GM21576 (cell line): Measurements from ENCODE around the gene CAMK2D.
A peak's percentile ranks its signal among the peaks of the same experiment; 100 is the strongest.

Source experiments
- ATAC-seq: cut with Tn5 transposase; IDR thresholded peaks from one replicate; pipeline ENCODE4 v1.9.1; 2021; ENCODE audit warnings: mild to moderate bottlenecking, moderate library complexity; ENCODE audit not compliant: unreplicated experiment

Gene CAMK2D

GRCh38 chr4:113576947-113577678, 184.4 kb downstream of the CAMK2D start:
- no peak for ATAC-seq

- no peak for ATAC-seq
These were observed 186.1 kb downstream of the CAMK2D start for GRCh38 chr4:113575401-113575800.

- no peak for ATAC-seq
These were observed 186.9 kb downstream of the CAMK2D start for GRCh38 chr4:113574636-113575103.

GRCh38 chr4:113572620-113573019, 188.9 kb downstream of the CAMK2D start:
- ATAC-seq: no peak

- no peak for ATAC-seq
These were observed 195.3 kb downstream of the CAMK2D start for GRCh38 chr4:113566015-113566795.

GRCh38 chr4:113565702-113566012, 195.9 kb downstream of the CAMK2D start:
- no peak for ATAC-seq

GRCh38 chr4:113564493-113564892, 197.0 kb downstream of the CAMK2D start:
- ATAC-seq: peak; percentile 17

- no peak for ATAC-seq
These were observed 197.7 kb downstream of the CAMK2D start for GRCh38 chr4:113563691-113564378.

GRCh38 chr4:113561758-113562157, 199.8 kb downstream of the CAMK2D start:
- no peak for ATAC-seq

GRCh38 chr4:113561092-113561491, 200.4 kb downstream of the CAMK2D start:
- ATAC-seq: no peak

GRCh38 chr4:113560579-113560978, 201.0 kb downstream of the CAMK2D start:
- no peak for ATAC-seq

- no peak for ATAC-seq
These were observed 201.6 kb downstream of the CAMK2D start for GRCh38 chr4:113559947-113560346.

- ATAC-seq: no peak
These were observed 205.0 kb downstream of the CAMK2D start for GRCh38 chr4:113556382-113557134.

GRCh38 chr4:113555868-113556267, 205.7 kb downstream of the CAMK2D start:
- no peak for ATAC-seq

- ATAC-seq: no peak
These were observed 208.5 kb downstream of the CAMK2D start for GRCh38 chr4:113553082-113553481.

GRCh38 chr4:113550510-113550909, 211.0 kb downstream of the CAMK2D start:
- ATAC-seq: no peak

- ATAC-seq: no peak
These were observed 213.2 kb downstream of the CAMK2D start for GRCh38 chr4:113548303-113548702.

GRCh38 chr4:113547487-113548042, 214.0 kb downstream of the CAMK2D start:
- ATAC-seq: peak; percentile 99

- ATAC-seq: no peak
These were observed 219.6 kb downstream of the CAMK2D start for GRCh38 chr4:113541933-113542332.

- ATAC-seq: no peak
These were observed 220.7 kb downstream of the CAMK2D start for GRCh38 chr4:113540859-113541258.

- peak; percentile 47 for ATAC-seq
These were observed 222.1 kb downstream of the CAMK2D start for GRCh38 chr4:113539408-113539807.
